Activated CD4-positive, alpha-beta T cell treated with anti-CD3 and anti-CD28 coated beads, Interleukin-2, amount 50 U/mL, for 4 hours (primary cell): ENCODE results near the gene SGIP1.

ENCODE experiments used
- DNase-seq, 2 experiments: peaks; one replicate each; pipeline ENCODE4 v3.0.0-alpha.2; 2020

SGIP1 gene

GRCh38 chr1:66607458-66607857, 73.5 kb downstream of the SGIP1 start:
- DNase-seq, result no peak

GRCh38 chr1:66613187-66613586, 79.2 kb downstream of the SGIP1 start:
- DNase-seq, result no peak

- DNase-seq, result no peak
Observed at GRCh38 chr1:66617362-66618184, 83.6 kb downstream of the SGIP1 start.

- no peak for DNase-seq
Observed at GRCh38 chr1:66618390-66618789, 84.4 kb downstream of the SGIP1 start.

GRCh38 chr1:66623812-66624211, 89.9 kb downstream of the SGIP1 start:
- no peak for DNase-seq

- DNase-seq, result no peak
Observed at GRCh38 chr1:66624412-66625060, 90.6 kb downstream of the SGIP1 start.

GRCh38 chr1:66626261-66626660, 92.3 kb downstream of the SGIP1 start:
- no peak for DNase-seq

- DNase-seq, result no peak
Observed at GRCh38 chr1:66628926-66629325, 95.0 kb downstream of the SGIP1 start.

GRCh38 chr1:66633159-66633558, 99.2 kb downstream of the SGIP1 start:
- DNase-seq, result no peak

GRCh38 chr1:66637146-66637545, 103.2 kb downstream of the SGIP1 start:
- no peak for DNase-seq

- no peak for DNase-seq
Observed at GRCh38 chr1:66641891-66642473, 108.0 kb downstream of the SGIP1 start.

- DNase-seq, result no peak
Observed at GRCh38 chr1:66642992-66643391, 109.0 kb downstream of the SGIP1 start.

- DNase-seq, result no peak
Observed at GRCh38 chr1:66644331-66644730, 110.4 kb downstream of the SGIP1 start.

GRCh38 chr1:66648901-66649595, 115.1 kb downstream of the SGIP1 start:
- DNase-seq, result no peak

GRCh38 chr1:66652556-66652955, 118.6 kb downstream of the SGIP1 start:
- no peak for DNase-seq

- no peak for DNase-seq
Observed at GRCh38 chr1:66654643-66655042, 120.7 kb downstream of the SGIP1 start.

- DNase-seq, result no peak
Observed at GRCh38 chr1:66671455-66671854, 137.5 kb downstream of the SGIP1 start.

GRCh38 chr1:66676613-66677298, 142.8 kb downstream of the SGIP1 start:
- DNase-seq, result no peak

GRCh38 chr1:66678146-66678545, 144.2 kb downstream of the SGIP1 start:
- no peak for DNase-seq

GRCh38 chr1:66679140-66679539, 145.2 kb downstream of the SGIP1 start:
- DNase-seq, result no peak

- no peak for DNase-seq
Observed at GRCh38 chr1:66681686-66682085, 147.7 kb downstream of the SGIP1 start.

GRCh38 chr1:66682106-66682505, 148.2 kb downstream of the SGIP1 start:
- DNase-seq, result no peak

GRCh38 chr1:66684353-66684752, 150.4 kb downstream of the SGIP1 start:
- no peak for DNase-seq
